HCT116 (cell line): Measurements from ENCODE around the gene SPRR2B. TPM values are rescaled to one million over a fixed set of nuclear protein-coding genes. Genes with fewer than 3 reads are reported as not detected.
"Not testable (repeated sequence)": the region's sequence is repeated elsewhere in the genome, so short reads cannot be mapped to it uniquely, and the experiment has no call there.

Source experiments
- ATAC-seq: fragments of 200-7000 bp; cut with Tn5 transposase; 2 replicates; pipeline ENCODE4 v1.9.1; 2020; ENCODE audit warnings: mild to moderate bottlenecking, moderate library complexity
- BruUV-seq: library from RNA; stranded (reverse); fragments of 400-500 nt; replicated peaks from 2 replicates; lab custom pipeline; 2021; lab: Mats Ljungman, UMichigan
- CTCF ChIA-PET: fragments of 300-600 bp; sonication (Branson Sonifier 250); formaldehyde crosslinking; loops from one replicate; lab custom pipeline; 2021; ENCODE audit warnings: antibody characterized with exemption; lab: Charles Lee
- POLR2A ChIA-PET: fragments of 300-600, 350-600 bp; sonication (Branson Sonifier 250); formaldehyde crosslinking; loops from one replicate; lab custom pipeline; 2021; ENCODE audit warnings: antibody characterized with exemption; lab: Charles Lee
- RAD21 ChIA-PET, 2 experiments: fragments of 300-600 bp; sonication (Branson Sonifier 250); formaldehyde crosslinking; loops; one replicate each; lab custom pipeline; 2023; ENCODE audit warnings: low total read pairs in 2 of 2; ENCODE audit not compliant: uncharacterized antibody in 2 of 2, unreplicated experiment in 2 of 2, low non-redundant PET in 1 of 2; lab: Charles Lee
- DNase-seq: peaks from one replicate; pipeline ENCODE4 v3.0.0-alpha.2; 2010; ENCODE audit warnings: low read depth, low spot score
- H2AFZ ChIP-seq: fragments of 200-600 bp; shearing (Covaris generic), sonication (generic); 2 replicates; pipeline ENCODE4 v1.6.1; 2017; ENCODE audit warnings: low read depth, mixed run types, mixed read lengths, antibody characterized with exemption, low read length; ENCODE audit not compliant: poor library complexity, severe bottlenecking
- H3K27ac ChIP-seq: 2 replicates; pipeline ENCODE4 v1.5.1; 2012; ENCODE audit warnings: low read depth, low read length
- H3K27me3 ChIP-seq: fragments of 200-600 bp; sonication (generic); 2 replicates; pipeline ENCODE4 v1.6.1; 2016; ENCODE audit warnings: mixed run types, low read length, mixed read lengths; ENCODE audit not compliant: insufficient read depth
- H3K36me3 ChIP-seq, 2 experiments: fragments of 200-500 bp in 1 of 2; fragments of 200-600 bp in 1 of 2; sonication (Bioruptor generic) in 1 of 2; sonication (generic) in 1 of 2; 2 replicates each; pipeline versions ENCODE4 v1.5.1 to v1.6.1; 2014 to 2016; ENCODE audit warnings: low read length in 2 of 2, inconsistent platforms in 1 of 2, mixed read lengths in 1 of 2, mixed run types in 1 of 2; ENCODE audit not compliant: insufficient read depth in 2 of 2, control insufficient read depth in 1 of 2
- H3K4me1 ChIP-seq, 2 experiments: fragments of 200-600 bp in 1 of 2; sonication (generic) in 1 of 2; 2 replicates each; pipeline versions ENCODE4 v1.5.1 to v1.6.1; 2012 to 2017; ENCODE audit warnings: low read length in 2 of 2, inconsistent platforms in 1 of 2, mild to moderate bottlenecking in 1 of 2, mixed read lengths in 1 of 2, mixed run types in 1 of 2, moderate library complexity in 1 of 2; ENCODE audit not compliant: insufficient read depth in 2 of 2, control insufficient read depth in 1 of 2
- H3K4me2 ChIP-seq: fragments of 200-600 bp; sonication (generic); 2 replicates; pipeline ENCODE4 v1.6.1; 2017; ENCODE audit warnings: mixed run types, low read length, mixed read lengths
- H3K4me3 ChIP-seq, 2 experiments: fragments of 200-600 bp in 1 of 2; sonication (generic) in 1 of 2; replicated peaks in 1 of 2; 2 replicates each; pipeline ENCODE4 v1.5.1; 2011 to 2016; ENCODE audit warnings: low read length in 2 of 2, control low read depth in 1 of 2, low read depth in 1 of 2, mild to moderate bottlenecking in 1 of 2, mixed read lengths in 1 of 2, mixed run types in 1 of 2
- H3K79me2 ChIP-seq: fragments of 200-600 bp; sonication (generic); 2 replicates; pipeline ENCODE4 v1.6.1; 2017; ENCODE audit warnings: mild to moderate bottlenecking, mixed run types, low read length, moderate library complexity, mixed read lengths; ENCODE audit not compliant: insufficient read depth
- H3K9ac ChIP-seq: fragments of 200-600 bp; sonication (generic); 2 replicates; pipeline ENCODE4 v1.6.1; 2016; ENCODE audit warnings: low read length, mixed read lengths
- H3K9me2 ChIP-seq: fragments of 200-600 bp; sonication (generic), shearing (Covaris generic); 2 replicates; pipeline ENCODE4 v1.6.1; 2017; ENCODE audit warnings: mixed run types, mild to moderate bottlenecking, moderate library complexity; ENCODE audit not compliant: insufficient read depth
- H3K9me3 ChIP-seq, 2 experiments: fragments of 200-500 bp in 1 of 2; fragments of 200-600 bp in 1 of 2; sonication (Bioruptor generic) in 1 of 2; sonication (generic) in 1 of 2; 2 replicates each; pipeline ENCODE4 v1.6.1; 2014 to 2017; ENCODE audit warnings: low read length in 2 of 2, mixed read lengths in 2 of 2, inconsistent platforms in 1 of 2, low read depth in 1 of 2, mild to moderate bottlenecking in 1 of 2, mixed run types in 1 of 2, moderate library complexity in 1 of 2; ENCODE audit not compliant: control insufficient read depth in 1 of 2, insufficient read depth in 1 of 2
- H4K20me1 ChIP-seq: fragments of 200-600 bp; sonication (generic), shearing (Covaris generic); 2 replicates; pipeline ENCODE4 v1.6.1; 2017; ENCODE audit warnings: mixed run types, mild to moderate bottlenecking, moderate library complexity; ENCODE audit not compliant: insufficient read depth
- intact Hi-C: fragments of 100-400 bp; cut with micrococcal nuclease; formaldehyde crosslinking; loops from 2 replicates; pipeline ENCODE4 v1.10.0; 2022
- total RNA-seq: library from RNA; stranded (reverse); gene quantifications from one replicate; pipeline ENCODE4 v1.2.1, GENCODE V29; 2021; ENCODE audit not compliant: unreplicated experiment

Gene SPRR2B
- total RNA-seq, 1 experiment from 2014 or later: not detected

- DNase-seq, POLR2A ChIA-PET, RAD21 ChIA-PET, H3K27ac ChIP-seq, intact Hi-C loops, H3K36me3 ChIP-seq, H3K79me2 ChIP-seq, ATAC-seq, H3K9me2 ChIP-seq, H3K4me3 ChIP-seq, H4K20me1 ChIP-seq, H2AFZ ChIP-seq, BruUV-seq, CTCF ChIA-PET, H3K9ac ChIP-seq, H3K9me3 ChIP-seq, H3K4me2 ChIP-seq, H3K4me1 ChIP-seq: not testable (repeated sequence)
- H3K27me3 ChIP-seq: peaks cover 17% of the 10 kb centered on the region
These were observed 49.6 kb downstream of the SPRR2B start for GRCh38 chr1:153021829-153022228.

Other genes starting within 250 kb of the SPRR2B start
- not detected for gene LCE1A, start 244.1 kb downstream of the SPRR2B start, total RNA-seq
- not detected for gene LCE6A, start 228.8 kb downstream of the SPRR2B start, total RNA-seq
- gene LCE7A, start 211.6 kb downstream of the SPRR2B start, total RNA-seq: not detected
- not detected for gene SMCP, start 193.3 kb downstream of the SPRR2B start, total RNA-seq
- gene IVL, start 163.1 kb downstream of the SPRR2B start, total RNA-seq: not detected
- gene SPRR5, start 124.4 kb downstream of the SPRR2B start, total RNA-seq: not detected
- not detected for gene SPRR4, start 101.0 kb downstream of the SPRR2B start, total RNA-seq
- gene SPRR1A, start 87.5 kb downstream of the SPRR2B start, total RNA-seq: not detected
- not detected for gene SPRR3, start 69.9 kb downstream of the SPRR2B start, total RNA-seq
- gene SPRR1B, start 40.4 kb downstream of the SPRR2B start, total RNA-seq: 0.66 TPM
- 6.9 TPM for gene SPRR2D, start 30.5 kb downstream of the SPRR2B start, total RNA-seq
- not detected for gene SPRR2A, start 14.1 kb downstream of the SPRR2B start, total RNA-seq
- not detected for gene SPRR2E, start 22.9 kb upstream of the SPRR2B start, total RNA-seq
- gene SPRR2F, start 41.9 kb upstream of the SPRR2B start, total RNA-seq: not detected
- gene SPRR2G, start 79.3 kb upstream of the SPRR2B start, total RNA-seq: not detected
- not detected for gene LELP1, start 131.8 kb upstream of the SPRR2B start, total RNA-seq
- gene PRR9, start 146.0 kb upstream of the SPRR2B start, total RNA-seq: not detected
- not detected for gene LORICRIN, start 188.1 kb upstream of the SPRR2B start, total RNA-seq
- not detected for gene PGLYRP3, start 241.3 kb upstream of the SPRR2B start, total RNA-seq